VCaP (cell line): Measurements from ENCODE around the gene NELFB.

Experiments used
- H3K27ac ChIP-seq: fragments of 450-650 bp; 2 replicates; pipeline ENCODE4 v1.5.1; 2017
- TF ChIP-seq, protein P1 (sequence below): fragments of 450-650 bp; conservative IDR thresholded peaks from 2 replicates; pipeline ENCODE4 v1.5.1; 2017; ENCODE audit warnings: mild to moderate bottlenecking, moderate library complexity

The NELFB gene

DNA sequence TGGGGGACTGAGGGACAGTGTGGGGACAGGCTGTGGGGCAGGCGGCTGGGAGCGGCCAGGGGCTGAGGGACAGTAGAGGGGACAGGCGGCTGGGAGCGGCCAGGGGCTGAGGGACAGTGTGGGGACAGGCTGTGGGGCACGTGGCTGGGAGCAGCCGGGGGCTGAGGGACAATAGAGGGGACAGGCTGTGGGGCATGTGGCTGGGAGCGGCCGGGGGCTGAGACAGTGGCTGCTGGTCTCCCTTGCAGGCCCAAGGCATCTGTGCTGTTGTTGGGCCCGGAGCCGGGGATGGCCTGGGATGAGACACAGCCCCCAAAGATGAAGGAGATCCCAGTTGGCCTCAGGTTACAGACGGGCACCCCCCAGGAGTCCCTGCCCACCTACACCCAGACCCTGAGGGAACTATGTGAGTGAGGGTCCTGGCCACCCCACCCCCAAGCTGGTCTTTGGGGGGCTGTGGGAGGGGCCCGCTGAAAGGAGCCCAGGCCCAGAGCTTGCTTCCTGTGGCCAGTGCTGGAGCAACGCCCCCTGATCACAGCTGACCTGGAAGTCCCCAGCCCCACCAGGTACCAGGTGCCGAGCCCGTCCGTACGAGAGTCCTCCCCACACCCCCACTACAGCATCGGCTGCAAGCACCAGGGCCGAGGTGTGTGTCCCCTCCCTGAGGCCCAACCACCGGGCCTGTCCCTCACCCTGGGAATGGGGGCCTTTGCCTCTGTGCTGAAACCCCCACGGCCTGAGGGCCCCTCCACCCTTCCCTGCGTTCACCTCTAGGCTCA is 3.4 kb upstream of the NELFB start:
- TF ChIP-seq, protein P1, sequence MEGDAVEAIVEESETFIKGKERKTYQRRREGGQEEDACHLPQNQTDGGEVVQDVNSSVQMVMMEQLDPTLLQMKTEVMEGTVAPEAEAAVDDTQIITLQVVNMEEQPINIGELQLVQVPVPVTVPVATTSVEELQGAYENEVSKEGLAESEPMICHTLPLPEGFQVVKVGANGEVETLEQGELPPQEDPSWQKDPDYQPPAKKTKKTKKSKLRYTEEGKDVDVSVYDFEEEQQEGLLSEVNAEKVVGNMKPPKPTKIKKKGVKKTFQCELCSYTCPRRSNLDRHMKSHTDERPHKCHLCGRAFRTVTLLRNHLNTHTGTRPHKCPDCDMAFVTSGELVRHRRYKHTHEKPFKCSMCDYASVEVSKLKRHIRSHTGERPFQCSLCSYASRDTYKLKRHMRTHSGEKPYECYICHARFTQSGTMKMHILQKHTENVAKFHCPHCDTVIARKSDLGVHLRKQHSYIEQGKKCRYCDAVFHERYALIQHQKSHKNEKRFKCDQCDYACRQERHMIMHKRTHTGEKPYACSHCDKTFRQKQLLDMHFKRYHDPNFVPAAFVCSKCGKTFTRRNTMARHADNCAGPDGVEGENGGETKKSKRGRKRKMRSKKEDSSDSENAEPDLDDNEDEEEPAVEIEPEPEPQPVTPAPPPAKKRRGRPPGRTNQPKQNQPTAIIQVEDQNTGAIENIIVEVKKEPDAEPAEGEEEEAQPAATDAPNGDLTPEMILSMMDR = no peak
- H3K27ac ChIP-seq = no peak overlapping the region

DNA sequence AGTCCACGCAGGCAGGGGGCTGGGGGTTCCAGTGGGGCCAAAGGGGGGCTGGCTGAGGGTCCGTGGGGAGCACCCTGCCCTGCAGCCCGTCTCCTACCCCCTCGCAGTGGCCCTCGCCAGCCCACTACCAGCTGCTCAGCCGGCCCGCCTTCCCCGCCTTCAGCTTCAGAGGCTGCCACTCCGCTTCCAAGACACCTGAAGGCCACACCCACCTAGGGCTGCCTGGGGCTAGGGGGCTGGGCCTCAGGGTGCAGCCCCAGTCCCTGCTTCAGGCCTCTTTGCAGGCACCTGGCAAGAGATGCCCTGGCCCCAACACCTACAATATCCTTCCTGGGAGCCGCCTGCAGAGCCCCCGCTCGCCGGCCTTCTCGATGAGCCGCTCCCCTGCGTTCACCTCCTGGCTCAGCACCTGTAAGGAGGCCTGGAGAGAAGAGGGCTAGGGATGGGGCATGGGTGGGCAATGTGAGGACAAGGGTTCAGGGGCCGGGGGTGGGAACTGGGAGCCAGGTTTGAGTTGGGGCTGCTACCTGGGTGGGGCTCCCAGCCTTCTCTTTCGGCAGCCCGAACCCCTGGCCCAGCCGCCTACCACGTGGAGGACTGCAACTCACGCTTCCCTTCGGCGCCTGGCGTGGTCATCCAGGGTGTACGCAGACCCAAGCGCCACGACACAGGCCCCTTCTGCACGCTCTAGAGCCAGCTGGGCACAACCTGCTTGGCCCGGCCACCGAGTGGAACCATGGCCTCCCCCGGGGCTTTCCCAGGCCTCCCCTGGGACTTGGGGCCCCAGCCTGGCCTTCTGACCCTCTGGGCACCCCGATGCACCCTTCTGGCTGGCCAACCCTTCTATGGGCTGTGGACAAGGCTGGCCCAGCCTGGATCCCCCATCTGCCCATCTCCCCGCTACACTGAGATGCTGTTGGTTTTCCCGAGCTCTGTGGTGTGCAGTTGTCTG is 2.3 kb upstream of the NELFB start:
- TF ChIP-seq, protein P1 = no peak
- H3K27ac ChIP-seq = no peak overlapping the region

DNA sequence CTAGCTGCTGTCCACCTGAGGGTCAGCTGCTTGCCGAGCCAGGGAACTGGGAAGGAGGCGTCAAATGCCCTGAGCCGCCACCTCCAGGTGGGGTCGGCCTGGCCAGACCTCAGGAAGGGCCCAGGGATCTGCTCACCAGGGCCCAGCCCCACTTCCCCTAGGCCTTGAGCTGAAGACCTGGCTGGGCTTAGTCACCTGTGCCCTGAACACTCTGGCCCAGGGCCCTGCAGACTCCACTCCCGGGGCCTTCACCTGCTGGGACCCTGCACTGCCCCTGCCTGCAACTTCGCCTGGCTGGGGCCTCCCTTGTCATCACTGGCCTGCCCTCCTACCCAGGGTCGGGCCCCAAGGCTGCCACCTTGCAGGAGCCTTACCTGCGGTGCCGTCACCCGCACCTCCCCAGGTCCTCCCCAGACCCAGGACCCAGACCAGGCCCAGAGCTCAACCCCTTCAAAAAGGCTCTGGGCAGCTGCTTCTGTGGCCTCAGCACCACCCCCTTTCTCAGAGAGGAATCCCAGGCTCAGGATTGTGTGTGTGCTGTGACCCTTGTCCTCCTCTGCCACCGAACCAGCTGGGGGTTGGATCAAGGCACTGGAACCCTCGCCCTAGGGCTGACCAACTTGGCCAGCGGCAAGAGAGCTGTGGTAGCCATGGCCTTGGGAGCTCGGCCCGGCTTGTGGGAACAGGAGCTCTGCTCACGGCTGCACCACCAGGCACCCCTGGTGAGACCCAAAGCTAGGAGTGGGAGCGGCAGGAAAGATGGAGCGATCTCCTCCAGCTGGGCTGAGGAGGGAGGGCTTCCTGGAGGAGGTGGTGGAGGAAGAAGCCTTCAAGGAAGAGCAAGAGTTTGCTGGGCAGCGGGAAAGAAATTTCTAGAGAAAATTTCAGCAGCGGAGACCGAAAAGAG is 1.2 kb upstream of the NELFB start:
- TF ChIP-seq, protein P1 = no peak
- H3K27ac ChIP-seq = peak overlapping the region; percentile 91

DNA sequence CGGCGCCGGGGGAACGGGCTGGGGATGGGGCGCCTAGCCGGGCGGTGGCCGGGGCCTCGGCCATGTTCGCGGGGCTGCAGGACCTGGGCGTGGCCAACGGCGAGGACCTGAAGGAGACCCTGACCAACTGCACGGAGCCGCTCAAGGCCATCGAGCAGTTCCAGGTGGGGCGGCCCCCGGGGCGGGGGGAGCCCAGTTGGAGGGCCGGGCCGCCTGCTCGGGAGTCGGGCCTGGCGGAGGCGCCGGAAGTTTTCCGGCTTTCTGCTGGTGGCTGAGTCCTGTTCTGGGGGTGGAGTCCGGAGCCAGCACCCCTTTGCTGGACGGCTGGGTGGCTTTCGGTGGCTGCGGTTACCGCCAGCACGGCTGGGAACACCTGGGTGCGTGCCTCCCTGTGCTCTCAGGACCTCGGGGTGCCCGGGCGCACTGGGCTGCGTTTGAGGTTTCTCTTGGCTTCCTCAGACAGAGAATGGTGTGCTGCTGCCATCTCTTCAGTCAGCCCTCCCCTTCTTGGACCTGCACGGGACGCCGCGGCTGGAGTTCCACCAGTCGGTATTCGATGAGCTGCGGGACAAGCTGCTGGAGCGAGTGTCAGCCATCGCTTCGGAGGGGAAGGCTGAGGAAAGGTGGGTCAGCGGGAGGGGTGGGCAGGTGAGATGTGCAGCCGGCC is 454 bp downstream of the NELFB start:
- H3K27ac ChIP-seq = peak overlapping the region; percentile 91
- TF ChIP-seq, protein P1 = no peak

DNA sequence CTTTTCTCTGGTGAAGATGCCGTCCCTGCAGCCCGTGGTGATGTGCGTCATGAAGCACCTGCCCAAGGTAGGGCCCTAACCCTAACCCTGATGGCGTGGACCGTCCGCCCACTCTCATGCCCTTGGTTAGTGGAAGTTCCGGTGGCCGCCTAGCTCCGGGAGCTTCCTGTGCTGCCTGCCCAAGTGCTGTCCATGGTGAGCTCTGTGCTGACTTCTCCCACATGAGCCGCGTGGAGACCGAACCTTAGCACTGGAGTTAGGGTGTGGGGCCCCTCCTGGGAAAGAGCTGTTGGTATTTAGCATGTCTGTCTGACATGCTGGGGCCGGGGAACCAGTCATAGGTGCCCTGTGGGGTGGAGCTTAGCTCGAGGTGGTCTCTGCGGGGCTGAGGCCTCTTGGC is 1.2 kb downstream of the NELFB start:
- peak overlapping the region; percentile 91 for H3K27ac ChIP-seq
- TF ChIP-seq, protein P1 = no peak

DNA sequence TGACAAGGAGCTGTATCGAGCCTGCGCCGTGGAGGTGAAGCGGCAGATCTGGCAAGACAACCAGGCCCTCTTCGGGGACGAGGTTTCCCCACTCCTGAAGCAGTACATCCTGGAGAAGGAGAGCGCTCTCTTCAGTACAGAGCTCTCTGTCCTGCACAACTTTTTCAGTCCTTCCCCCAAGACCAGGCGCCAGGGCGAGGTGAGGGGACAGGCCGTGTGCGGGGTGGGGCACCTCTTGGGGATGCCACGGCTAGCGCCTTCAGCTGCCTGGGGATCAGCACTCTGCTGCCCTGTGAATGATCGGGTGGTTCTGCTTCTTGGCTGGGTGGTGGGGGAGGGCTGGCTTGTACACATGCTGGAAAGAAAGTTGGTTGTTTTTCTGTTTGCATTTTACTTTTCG is 1.7 kb downstream of the NELFB start:
- TF ChIP-seq, protein P1 = no peak
- peak overlapping the region; percentile 91; the same call in 1 of the 2 replicates for H3K27ac ChIP-seq
